Gastrocnemius medialis (tissue), 4 donors: ENCODE results near the gene EEFSEC.

Source experiments
- CTCF ChIP-seq, 5 experiments: fragments of 450-650 bp in 3 of 5; fragments of 200-600 bp in 2 of 5; sonication (generic) in 2 of 5; IDR thresholded peaks in 4 of 5; conservative IDR thresholded peaks in 1 of 5; 1 replicate in 4 of 5; 2 replicates in 1 of 5; pipeline ENCODE4 v1.5.1; 2016 to 2019; ENCODE audit warnings: antibody characterized with exemption in 5 of 5, mild to moderate bottlenecking in 3 of 5, moderate library complexity in 3 of 5
- POLR2A ChIP-seq, 2 donors: fragments of 450-650 bp; IDR thresholded peaks; one replicate each; pipeline ENCODE4 v1.6.1; 2017; ENCODE audit warnings: antibody characterized with exemption in 2 of 2, mild to moderate bottlenecking in 2 of 2, moderate library complexity in 2 of 2

- TF ChIP-seq CTCF (IDR thresholded peaks at IDR 0.05 in 4 of 5, conservative IDR thresholded peaks at IDR 0.05 in 1 of 5) (no peak), POLR2A (IDR thresholded peaks at IDR 0.05) (no peak)
Measured at GRCh38 chr3:128260275-128260674, 107.0 kb downstream of the EEFSEC start.
